ENCODE results near the gene EAPP.
A peak's percentile ranks its signal among the peaks of the same experiment; 100 is the strongest.
"Not testable (repeated sequence)": the region's sequence is repeated elsewhere in the genome, so short reads cannot be mapped to it uniquely, and the experiment has no call there.

Gene EAPP

GRCh38 chr14:34554540-34555250 is 15.2 kb upstream of the EAPP start:
- H3K27ac ChIP-seq (ENCODE audit: poor library complexity, severe bottlenecking), result peak overlapping the region; percentile 17
- H3K9me3 ChIP-seq (ENCODE audit: severe bottlenecking), result no peaks in the 10 kb centered on the region
- DNase-seq (ENCODE audit: low spot score) (peak; percentile 41), ATAC-seq (ENCODE audit: low read depth) (no peak)
- no peaks in the 10 kb centered on the region for H3K36me3 ChIP-seq (ENCODE audit: low read depth)
- no peak overlapping the region for H3K4me3 ChIP-seq (ENCODE audit: severe bottlenecking)
- TF ChIP-seq, protein P1, sequence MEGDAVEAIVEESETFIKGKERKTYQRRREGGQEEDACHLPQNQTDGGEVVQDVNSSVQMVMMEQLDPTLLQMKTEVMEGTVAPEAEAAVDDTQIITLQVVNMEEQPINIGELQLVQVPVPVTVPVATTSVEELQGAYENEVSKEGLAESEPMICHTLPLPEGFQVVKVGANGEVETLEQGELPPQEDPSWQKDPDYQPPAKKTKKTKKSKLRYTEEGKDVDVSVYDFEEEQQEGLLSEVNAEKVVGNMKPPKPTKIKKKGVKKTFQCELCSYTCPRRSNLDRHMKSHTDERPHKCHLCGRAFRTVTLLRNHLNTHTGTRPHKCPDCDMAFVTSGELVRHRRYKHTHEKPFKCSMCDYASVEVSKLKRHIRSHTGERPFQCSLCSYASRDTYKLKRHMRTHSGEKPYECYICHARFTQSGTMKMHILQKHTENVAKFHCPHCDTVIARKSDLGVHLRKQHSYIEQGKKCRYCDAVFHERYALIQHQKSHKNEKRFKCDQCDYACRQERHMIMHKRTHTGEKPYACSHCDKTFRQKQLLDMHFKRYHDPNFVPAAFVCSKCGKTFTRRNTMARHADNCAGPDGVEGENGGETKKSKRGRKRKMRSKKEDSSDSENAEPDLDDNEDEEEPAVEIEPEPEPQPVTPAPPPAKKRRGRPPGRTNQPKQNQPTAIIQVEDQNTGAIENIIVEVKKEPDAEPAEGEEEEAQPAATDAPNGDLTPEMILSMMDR (IDR thresholded peaks at IDR 0.05; ENCODE audit: poor library complexity, severe bottlenecking), result no peak
- H3K27me3 ChIP-seq (ENCODE audit: insufficient read depth, poor library complexity, severe bottlenecking), result no peaks in the 10 kb centered on the region
- no peaks in the 10 kb centered on the region for H3K4me1 ChIP-seq (ENCODE audit: insufficient read depth, poor library complexity, severe bottlenecking)

GRCh38 chr14:34549276-34549966 is 9.9 kb upstream of the EAPP start:
- not testable (repeated sequence) for H3K27me3 ChIP-seq (ENCODE audit: insufficient read depth, poor library complexity, severe bottlenecking); H3K4me3 ChIP-seq (ENCODE audit: severe bottlenecking); H3K27ac ChIP-seq (ENCODE audit: poor library complexity, severe bottlenecking); H3K4me1 ChIP-seq (ENCODE audit: insufficient read depth, poor library complexity, severe bottlenecking); H3K36me3 ChIP-seq (ENCODE audit: low read depth); H3K9me3 ChIP-seq (ENCODE audit: severe bottlenecking); ATAC-seq (ENCODE audit: low read depth)
- DNase-seq (ENCODE audit: low spot score), result peak; percentile 47

DNA sequence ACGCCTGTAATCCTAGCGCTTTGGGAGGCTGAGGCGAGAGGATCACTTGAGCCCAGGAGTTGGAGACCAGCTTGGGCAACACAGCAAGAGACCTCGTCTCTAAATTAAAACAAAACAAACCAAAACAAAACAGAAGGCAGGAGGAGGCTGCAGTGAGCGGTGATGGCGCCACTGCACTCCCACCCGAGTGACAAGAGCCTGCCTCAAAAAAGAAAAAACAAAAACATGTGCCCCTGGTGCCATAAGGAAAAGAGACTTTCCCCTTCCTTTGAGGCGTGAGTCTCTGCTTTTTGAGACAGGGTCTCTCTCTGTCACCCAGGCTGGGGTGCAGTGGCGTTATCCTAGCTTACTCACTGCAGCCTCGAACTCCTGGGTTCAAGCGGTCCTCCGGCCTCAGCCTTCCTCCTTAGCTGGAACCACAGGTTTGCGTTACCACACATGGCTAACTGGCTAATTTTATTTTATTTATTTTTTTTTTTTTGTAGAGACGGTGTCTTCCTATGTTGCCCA is 9.0 kb upstream of the EAPP start:
- Histone ChIP-seq H3K4me3 (ENCODE audit: severe bottlenecking) (no peak overlapping the region), H3K36me3 (ENCODE audit: low read depth) (no peaks in the 10 kb centered on the region), H3K4me1 (ENCODE audit: insufficient read depth, poor library complexity, severe bottlenecking) (no peaks in the 10 kb centered on the region), H3K9me3 (ENCODE audit: severe bottlenecking) (no peaks in the 10 kb centered on the region), H3K27me3 (ENCODE audit: insufficient read depth, poor library complexity, severe bottlenecking) (no peaks in the 10 kb centered on the region), H3K27ac (ENCODE audit: poor library complexity, severe bottlenecking) (no peak overlapping the region)
- DNase-seq (ENCODE audit: low spot score) (peak; percentile 21), ATAC-seq (ENCODE audit: low read depth) (no peak)
- TF ChIP-seq, protein P1 (IDR thresholded peaks at IDR 0.05; ENCODE audit: poor library complexity, severe bottlenecking), result no peak

DNA sequence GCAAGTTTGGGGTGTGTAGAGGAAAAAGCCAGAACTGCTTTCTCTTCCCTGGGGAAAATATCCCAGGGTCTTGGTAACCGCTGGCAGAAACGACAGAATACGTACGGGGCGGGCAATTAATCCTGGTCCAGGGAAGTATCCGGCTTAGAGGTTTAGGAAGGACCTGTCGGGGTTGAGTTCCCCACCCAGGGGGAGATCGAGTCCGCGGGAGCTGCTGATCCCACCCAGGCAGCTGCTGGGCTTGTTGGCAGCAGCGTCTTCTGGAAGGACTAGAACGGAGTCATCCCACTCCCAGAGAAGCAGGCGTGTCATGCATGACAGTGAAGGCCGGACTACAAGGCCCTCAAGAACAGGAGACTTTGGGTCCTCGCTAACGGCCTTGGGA is 7.6 kb upstream of the EAPP start:
- not testable (repeated sequence) for H3K9me3 ChIP-seq (ENCODE audit: severe bottlenecking); H3K36me3 ChIP-seq (ENCODE audit: low read depth); DNase-seq (ENCODE audit: low spot score); ATAC-seq (ENCODE audit: low read depth); H3K27me3 ChIP-seq (ENCODE audit: insufficient read depth, poor library complexity, severe bottlenecking); H3K4me1 ChIP-seq (ENCODE audit: insufficient read depth, poor library complexity, severe bottlenecking); H3K27ac ChIP-seq (ENCODE audit: poor library complexity, severe bottlenecking); H3K4me3 ChIP-seq (ENCODE audit: severe bottlenecking)

DNA sequence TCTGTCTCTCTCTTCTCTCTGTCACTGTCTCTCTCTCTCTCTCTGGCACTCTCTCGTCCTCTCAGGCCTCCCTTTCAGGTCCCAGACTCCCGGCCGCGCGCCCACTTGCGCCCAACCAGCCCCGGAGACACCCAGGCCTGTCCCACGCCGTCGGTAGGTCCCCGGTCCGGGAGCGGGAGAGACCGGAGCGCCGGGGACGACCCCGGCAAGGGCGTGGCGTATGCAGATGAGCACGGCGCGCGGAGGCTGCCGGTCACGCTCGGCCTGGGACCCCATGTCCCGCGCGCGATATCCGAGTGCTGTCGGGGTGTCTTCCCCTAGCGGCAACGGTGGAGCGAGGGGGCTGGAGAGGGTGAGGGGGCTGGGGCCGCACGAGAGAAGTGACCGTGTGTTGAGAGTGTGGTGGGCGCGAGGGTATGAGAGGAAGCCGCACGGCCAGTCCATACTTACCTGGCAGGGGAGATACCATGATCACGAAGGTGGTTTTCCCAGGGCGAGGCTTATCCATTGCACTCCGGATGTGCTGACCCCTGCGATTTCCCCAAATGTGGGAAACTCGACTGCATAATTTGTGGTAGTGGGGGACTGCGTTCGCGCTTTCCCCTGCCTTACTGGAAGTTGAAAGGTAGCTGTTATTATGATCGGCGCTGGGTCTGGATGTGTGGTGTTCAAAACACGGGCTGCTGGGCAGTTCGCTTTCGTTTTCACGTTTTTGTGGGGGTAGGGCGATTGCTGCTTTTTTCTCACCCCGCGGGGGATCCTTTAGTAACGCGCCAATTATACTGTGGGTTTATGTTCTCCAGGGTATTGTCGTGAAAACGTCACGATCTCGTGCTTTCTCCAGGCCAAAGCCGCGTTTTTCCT is 7.0 kb upstream of the EAPP start:
- ATAC-seq (ENCODE audit: low read depth), result peak; percentile 80
- H3K4me1 ChIP-seq (ENCODE audit: insufficient read depth, poor library complexity, severe bottlenecking); H3K27ac ChIP-seq (ENCODE audit: poor library complexity, severe bottlenecking); DNase-seq (ENCODE audit: low spot score); H3K27me3 ChIP-seq (ENCODE audit: insufficient read depth, poor library complexity, severe bottlenecking); H3K9me3 ChIP-seq (ENCODE audit: severe bottlenecking); H3K4me3 ChIP-seq (ENCODE audit: severe bottlenecking); H3K36me3 ChIP-seq (ENCODE audit: low read depth): not testable (repeated sequence)

GRCh38 chr14:34540181-34541059 is 919 bp upstream of the EAPP start:
- peaks cover 11% of the 10 kb centered on the region for H3K4me1 ChIP-seq (ENCODE audit: insufficient read depth, poor library complexity, severe bottlenecking)
- H3K27ac ChIP-seq (ENCODE audit: poor library complexity, severe bottlenecking), result peak overlapping the region; percentile 42
- H3K36me3 ChIP-seq (ENCODE audit: low read depth), result peaks cover 26% of the 10 kb centered on the region
- not testable (repeated sequence) for DNase-seq (ENCODE audit: low spot score); H3K27me3 ChIP-seq (ENCODE audit: insufficient read depth, poor library complexity, severe bottlenecking); H3K9me3 ChIP-seq (ENCODE audit: severe bottlenecking); ATAC-seq (ENCODE audit: low read depth)
- peak overlapping the region; percentile 83 for H3K4me3 ChIP-seq (ENCODE audit: severe bottlenecking)
